Fibroblast of skin of right biceps (primary cell): Measurements from ENCODE around the gene PPFIA4.

Source experiments
- DNase-seq: peaks from one replicate; pipeline ENCODE4 v3.0.0-alpha.2; 2013

PPFIA4 gene

GRCh38 chr1:203041351-203041932 is 15.2 kb downstream of the PPFIA4 start:
- DNase-seq: no peak

GRCh38 chr1:203043830-203044545 is 17.7 kb downstream of the PPFIA4 start:
- no peak for DNase-seq

GRCh38 chr1:203044546-203045250 is 18.4 kb downstream of the PPFIA4 start:
- no peak for DNase-seq

GRCh38 chr1:203045336-203045735 is 19.0 kb downstream of the PPFIA4 start:
- no peak for DNase-seq

GRCh38 chr1:203045821-203046594 is 19.7 kb downstream of the PPFIA4 start:
- DNase-seq: peak; percentile 35

GRCh38 chr1:203046984-203047630 is 20.8 kb downstream of the PPFIA4 start:
- peak; percentile 86 for DNase-seq

- no peak for DNase-seq
Measured at GRCh38 chr1:203048086-203048485, 21.8 kb downstream of the PPFIA4 start.

GRCh38 chr1:203048555-203049051 is 22.3 kb downstream of the PPFIA4 start:
- DNase-seq: no peak

GRCh38 chr1:203049077-203049476 is 22.8 kb downstream of the PPFIA4 start:
- DNase-seq: no peak

- DNase-seq: no peak
Measured at GRCh38 chr1:203049576-203050180, 23.4 kb downstream of the PPFIA4 start.

- DNase-seq: no peak
Measured at GRCh38 chr1:203050826-203051225, 24.5 kb downstream of the PPFIA4 start.

- DNase-seq: no peak
Measured at GRCh38 chr1:203051841-203052324, 25.6 kb downstream of the PPFIA4 start.

- DNase-seq: no peak
Measured at GRCh38 chr1:203052601-203053000, 26.3 kb downstream of the PPFIA4 start.

- DNase-seq: no peak
Measured at GRCh38 chr1:203054184-203054583, 27.9 kb downstream of the PPFIA4 start.

GRCh38 chr1:203054642-203055041 is 28.4 kb downstream of the PPFIA4 start:
- no peak for DNase-seq

- no peak for DNase-seq
Measured at GRCh38 chr1:203055161-203055799, 29.0 kb downstream of the PPFIA4 start.

GRCh38 chr1:203056012-203056411 is 29.7 kb downstream of the PPFIA4 start:
- no peak for DNase-seq

GRCh38 chr1:203056516-203056915 is 30.2 kb downstream of the PPFIA4 start:
- no peak for DNase-seq

- peak; percentile 48 for DNase-seq
Measured at GRCh38 chr1:203057911-203058675, 31.8 kb downstream of the PPFIA4 start.

- DNase-seq: no peak
Measured at GRCh38 chr1:203058676-203058935, 32.3 kb downstream of the PPFIA4 start.

GRCh38 chr1:203059485-203059884 is 33.2 kb downstream of the PPFIA4 start:
- DNase-seq: no peak
